Neural cell (in vitro differentiated cells): ENCODE results near the gene FIBCD1.

Source experiments
- EP300 ChIP-seq: fragments of 450-650 bp; conservative IDR thresholded peaks from 2 replicates; pipeline ENCODE4 v1.6.1; 2014; ENCODE audit warnings: antibody characterized with exemption, mild to moderate bottlenecking, moderate library complexity; ENCODE audit not compliant: poor library complexity, severe bottlenecking
- EZH2 ChIP-seq: fragments of 200-600, 300-800 bp; shearing (Covaris generic), sonication (generic); IDR thresholded peaks from 2 replicates; pipeline ENCODE4 v1.6.1; 2014; ENCODE audit warnings: antibody characterized with exemption, low read length, borderline replicate concordance, mild to moderate bottlenecking; ENCODE audit not compliant: insufficient read depth, poor library complexity, severe bottlenecking
- POLR2AphosphoS5 ChIP-seq: IDR thresholded peaks from 2 replicates; pipeline ENCODE4 v1.6.1; 2012
- RAD21 ChIP-seq: fragments of 450-650 bp; conservative IDR thresholded peaks from 2 replicates; pipeline ENCODE4 v1.6.1; 2014; ENCODE audit warnings: antibody characterized with exemption, mild to moderate bottlenecking, moderate library complexity
- TAF1 ChIP-seq: IDR thresholded peaks from 2 replicates; pipeline ENCODE4 v1.6.1; 2012; ENCODE audit warnings: low read depth
- TF ChIP-seq, protein P1 (sequence below): fragments of 450-650 bp; IDR thresholded peaks from 2 replicates; pipeline ENCODE4 v1.5.1; 2014; ENCODE audit warnings: antibody characterized with exemption, mild to moderate bottlenecking, moderate library complexity; ENCODE audit not compliant: poor library complexity, severe bottlenecking
- TF ChIP-seq, protein P2 (sequence below): IDR thresholded peaks from 2 replicates; pipeline ENCODE4 v1.6.1; 2012; ENCODE audit warnings: borderline replicate concordance

DNA sequence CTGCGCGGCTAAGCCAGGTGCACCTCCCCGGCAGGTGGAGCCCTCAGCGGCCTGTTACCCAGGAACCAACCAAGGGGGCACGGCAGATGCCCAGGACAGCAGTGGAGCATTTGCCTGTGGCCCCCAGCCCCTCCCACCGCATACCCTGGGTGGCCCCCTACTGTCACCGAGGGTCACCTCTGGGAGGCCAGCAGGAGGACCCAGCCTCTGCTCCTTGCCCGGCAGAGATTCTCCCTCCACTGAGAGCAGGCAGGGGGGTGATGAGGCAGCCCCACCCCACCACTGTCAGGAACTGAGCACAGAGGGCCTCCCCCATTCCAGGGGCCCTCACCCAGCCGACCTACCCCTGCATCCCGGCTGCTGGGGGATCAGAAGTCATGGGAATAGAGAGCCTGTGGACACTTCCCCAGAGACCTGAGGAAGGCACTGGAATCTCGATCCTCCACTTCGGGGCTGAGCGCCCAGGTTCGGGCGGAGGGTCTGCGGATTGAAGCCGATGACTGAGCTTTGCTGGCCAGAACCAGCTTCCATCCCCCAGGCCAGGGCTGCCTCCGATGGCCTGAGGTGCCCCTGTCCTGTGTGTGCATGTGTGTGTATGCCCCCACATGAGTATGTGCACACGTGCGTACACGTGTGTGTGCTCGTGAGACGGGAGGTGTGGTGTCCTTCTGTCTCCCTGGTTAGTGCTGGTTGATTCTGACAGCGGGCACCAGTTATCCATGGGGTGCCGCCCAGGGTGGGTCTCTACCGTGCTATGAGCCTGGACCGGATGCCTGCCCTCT, 42.6 kb downstream of the FIBCD1 start, which contains the start of gene QRFP:
- TF ChIP-seq, protein P1, sequence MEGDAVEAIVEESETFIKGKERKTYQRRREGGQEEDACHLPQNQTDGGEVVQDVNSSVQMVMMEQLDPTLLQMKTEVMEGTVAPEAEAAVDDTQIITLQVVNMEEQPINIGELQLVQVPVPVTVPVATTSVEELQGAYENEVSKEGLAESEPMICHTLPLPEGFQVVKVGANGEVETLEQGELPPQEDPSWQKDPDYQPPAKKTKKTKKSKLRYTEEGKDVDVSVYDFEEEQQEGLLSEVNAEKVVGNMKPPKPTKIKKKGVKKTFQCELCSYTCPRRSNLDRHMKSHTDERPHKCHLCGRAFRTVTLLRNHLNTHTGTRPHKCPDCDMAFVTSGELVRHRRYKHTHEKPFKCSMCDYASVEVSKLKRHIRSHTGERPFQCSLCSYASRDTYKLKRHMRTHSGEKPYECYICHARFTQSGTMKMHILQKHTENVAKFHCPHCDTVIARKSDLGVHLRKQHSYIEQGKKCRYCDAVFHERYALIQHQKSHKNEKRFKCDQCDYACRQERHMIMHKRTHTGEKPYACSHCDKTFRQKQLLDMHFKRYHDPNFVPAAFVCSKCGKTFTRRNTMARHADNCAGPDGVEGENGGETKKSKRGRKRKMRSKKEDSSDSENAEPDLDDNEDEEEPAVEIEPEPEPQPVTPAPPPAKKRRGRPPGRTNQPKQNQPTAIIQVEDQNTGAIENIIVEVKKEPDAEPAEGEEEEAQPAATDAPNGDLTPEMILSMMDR = no peak
- no peak for TF ChIP-seq EZH2
- no peak for TF ChIP-seq RAD21
- no peak for TF ChIP-seq TAF1
- TF ChIP-seq, protein P2, sequence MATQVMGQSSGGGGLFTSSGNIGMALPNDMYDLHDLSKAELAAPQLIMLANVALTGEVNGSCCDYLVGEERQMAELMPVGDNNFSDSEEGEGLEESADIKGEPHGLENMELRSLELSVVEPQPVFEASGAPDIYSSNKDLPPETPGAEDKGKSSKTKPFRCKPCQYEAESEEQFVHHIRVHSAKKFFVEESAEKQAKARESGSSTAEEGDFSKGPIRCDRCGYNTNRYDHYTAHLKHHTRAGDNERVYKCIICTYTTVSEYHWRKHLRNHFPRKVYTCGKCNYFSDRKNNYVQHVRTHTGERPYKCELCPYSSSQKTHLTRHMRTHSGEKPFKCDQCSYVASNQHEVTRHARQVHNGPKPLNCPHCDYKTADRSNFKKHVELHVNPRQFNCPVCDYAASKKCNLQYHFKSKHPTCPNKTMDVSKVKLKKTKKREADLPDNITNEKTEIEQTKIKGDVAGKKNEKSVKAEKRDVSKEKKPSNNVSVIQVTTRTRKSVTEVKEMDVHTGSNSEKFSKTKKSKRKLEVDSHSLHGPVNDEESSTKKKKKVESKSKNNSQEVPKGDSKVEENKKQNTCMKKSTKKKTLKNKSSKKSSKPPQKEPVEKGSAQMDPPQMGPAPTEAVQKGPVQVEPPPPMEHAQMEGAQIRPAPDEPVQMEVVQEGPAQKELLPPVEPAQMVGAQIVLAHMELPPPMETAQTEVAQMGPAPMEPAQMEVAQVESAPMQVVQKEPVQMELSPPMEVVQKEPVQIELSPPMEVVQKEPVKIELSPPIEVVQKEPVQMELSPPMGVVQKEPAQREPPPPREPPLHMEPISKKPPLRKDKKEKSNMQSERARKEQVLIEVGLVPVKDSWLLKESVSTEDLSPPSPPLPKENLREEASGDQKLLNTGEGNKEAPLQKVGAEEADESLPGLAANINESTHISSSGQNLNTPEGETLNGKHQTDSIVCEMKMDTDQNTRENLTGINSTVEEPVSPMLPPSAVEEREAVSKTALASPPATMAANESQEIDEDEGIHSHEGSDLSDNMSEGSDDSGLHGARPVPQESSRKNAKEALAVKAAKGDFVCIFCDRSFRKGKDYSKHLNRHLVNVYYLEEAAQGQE = no peak
- TF ChIP-seq EP300 = no peak
- no peak for TF ChIP-seq POLR2AphosphoS5
